GM21723 (cell line): ENCODE measurements around the gene ARPC1A.
"Not testable (repeated sequence)": the region's sequence is repeated elsewhere in the genome, so short reads cannot be mapped to it uniquely, and the experiment has no call there.

ENCODE experiments used
- ATAC-seq: cut with Tn5 transposase; IDR thresholded peaks from one replicate; pipeline ENCODE4 v1.9.1; 2021; ENCODE audit warnings: mild to moderate bottlenecking, moderate library complexity; ENCODE audit not compliant: unreplicated experiment

ARPC1A gene

DNA sequence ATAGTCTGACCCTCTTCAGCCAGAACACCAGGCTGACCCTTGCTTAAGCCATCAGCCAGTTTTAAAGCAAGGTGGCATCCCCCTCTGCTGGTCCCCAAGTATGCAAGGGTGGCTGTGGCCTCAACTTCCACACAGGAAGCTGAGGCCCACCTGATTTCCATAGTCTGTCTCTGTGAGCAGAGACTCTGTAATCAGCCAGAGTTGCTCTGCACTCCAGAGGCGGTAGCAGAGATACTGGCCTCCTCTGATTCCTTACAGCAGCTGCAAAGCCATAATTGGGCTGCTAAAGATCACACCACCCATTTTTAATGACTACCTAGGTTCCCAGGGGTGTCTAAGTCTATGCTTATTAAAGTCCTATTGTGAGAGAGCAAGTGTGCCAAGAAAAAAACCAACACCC lies 80.9 kb downstream of the ARPC1A start:
- ATAC-seq, result no peak

DNA sequence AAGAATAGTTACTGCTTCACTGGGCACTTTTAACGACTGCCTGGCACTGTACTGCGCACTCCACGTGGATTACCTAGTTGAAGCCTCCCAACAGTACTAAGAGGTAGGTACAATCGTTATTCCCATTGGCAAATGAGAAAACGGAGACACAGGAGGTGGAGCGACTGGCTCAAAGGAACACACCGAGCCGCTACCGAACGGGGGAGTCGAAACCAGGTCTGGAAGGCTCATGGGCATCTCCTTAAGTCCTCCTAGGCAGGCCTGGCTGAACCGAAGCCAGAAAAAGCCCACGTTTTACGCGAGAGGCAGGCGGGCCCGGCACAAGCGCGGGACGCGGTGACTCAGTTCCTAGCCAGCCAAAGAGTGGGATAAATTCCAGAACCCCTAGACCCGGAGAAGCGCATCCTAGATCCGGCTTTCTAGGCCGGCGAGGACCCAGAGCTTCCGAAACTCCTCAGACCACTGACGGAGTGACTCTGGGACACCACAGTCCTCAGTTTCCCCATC lies 82.2 kb downstream of the ARPC1A start:
- peak; percentile 8 for ATAC-seq

- ATAC-seq, result peak; percentile 76
These were observed 82.9 kb downstream of the ARPC1A start, which contains the start of the genes BUD31 and PDAP1 for GRCh38 chr7:99408379-99409191. BUD31 (plus strand) TSS chr7:99408969; CDS start chr7:99411093, 2,124 bp downstream. PDAP1 (minus strand) TSS chr7:99408597; CDS start chr7:99408548, 49 bp downstream.

DNA sequence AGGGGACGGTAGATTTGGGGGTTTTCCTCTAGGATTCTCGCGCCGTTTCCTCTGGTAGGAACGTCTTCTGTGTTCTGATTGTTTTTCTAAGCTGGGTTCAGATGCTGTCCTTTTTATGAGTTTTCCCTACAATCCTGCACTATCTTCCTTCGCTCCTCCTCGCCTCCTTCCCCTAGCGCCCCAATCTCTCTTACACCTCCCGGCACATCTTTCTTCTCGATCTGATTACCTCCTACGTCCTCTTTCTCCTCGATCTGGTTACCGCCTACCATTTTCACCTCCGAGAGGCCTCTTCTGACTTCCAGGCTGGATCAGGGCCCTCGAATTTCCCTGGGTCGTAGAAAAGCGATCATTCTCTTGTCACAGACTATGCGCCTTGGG lies 83.5 kb downstream of the ARPC1A start:
- ATAC-seq, result peak; percentile 17

- no peak for ATAC-seq
These were observed 84.1 kb downstream of the ARPC1A start for GRCh38 chr7:99409806-99410205.

DNA sequence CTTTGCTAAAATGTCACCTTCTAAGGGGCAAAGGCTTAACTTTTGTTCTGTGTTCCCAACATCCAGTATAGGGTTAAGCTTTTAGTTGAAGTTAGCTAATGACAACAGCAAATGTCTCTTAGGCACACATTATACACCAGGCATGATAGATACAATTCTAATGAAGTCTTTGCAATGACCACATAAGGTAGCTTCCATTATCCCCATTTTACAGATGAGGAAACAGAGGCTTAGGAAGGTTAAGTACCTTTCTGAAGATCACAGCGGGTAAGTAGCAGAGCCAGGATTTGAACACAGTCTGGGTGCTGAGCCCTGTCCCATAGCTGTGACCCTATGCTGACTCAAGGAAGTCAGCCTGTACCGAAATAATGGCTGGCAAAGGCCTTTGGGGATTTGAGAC lies 84.9 kb downstream of the ARPC1A start:
- no peak for ATAC-seq

GRCh38 chr7:99415513-99416127 lies 89.9 kb downstream of the ARPC1A start:
- not testable (repeated sequence) for ATAC-seq
